ENCODE measurements around the gene ACER3.
"Not testable (repeated sequence)": the region's sequence is repeated elsewhere in the genome, so short reads cannot be mapped to it uniquely, and the experiment has no call there.

The ACER3 gene

DNA sequence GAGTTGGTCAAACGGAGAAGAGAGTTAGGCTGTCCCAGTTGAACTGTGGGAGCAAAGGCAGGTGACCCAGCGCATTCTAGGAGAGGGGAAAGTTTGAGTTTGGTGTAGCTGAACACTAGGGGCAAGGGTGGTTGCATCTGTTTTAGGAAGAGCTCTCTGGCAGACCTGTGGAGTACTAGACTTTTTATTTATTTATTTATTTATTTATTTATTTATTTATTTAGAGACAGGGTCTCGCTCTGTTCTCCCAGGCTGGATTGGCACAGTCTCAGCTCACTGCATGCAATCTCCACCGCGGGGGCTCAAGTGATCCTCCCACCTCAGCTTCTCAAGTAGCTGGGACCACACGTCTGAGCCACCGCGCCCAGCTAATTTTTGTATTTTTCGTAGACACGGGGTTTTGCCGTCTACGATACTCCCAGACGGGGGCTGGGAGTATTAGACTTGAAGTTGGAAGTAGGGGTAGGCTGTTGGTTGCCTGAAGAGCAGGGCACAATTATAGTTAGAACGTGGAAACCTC, 950 bp upstream of the ACER3 start:
- no peaks in the 10 kb centered on the region for H3K27me3 Mint-ChIP-seq
- peak overlapping the region; percentile 5 for H3K27ac Mint-ChIP-seq (ENCODE audit: low read depth)
- ATAC-seq (replicated peaks; ENCODE audit: extremely low read depth, poor library complexity, severe bottlenecking) (no peak), DNase-seq (ENCODE audit: low spot score in 2 of 2) (no peak)
- H3K4me1 Mint-ChIP-seq, result peaks cover 21% of the 10 kb centered on the region
- no peaks in the 10 kb centered on the region for H3K9me3 Mint-ChIP-seq
- peak overlapping the region; percentile 80 for H3K4me3 Mint-ChIP-seq
- H3K36me3 Mint-ChIP-seq (ENCODE audit: insufficient read depth), result peaks cover 6% of the 10 kb centered on the region

DNA sequence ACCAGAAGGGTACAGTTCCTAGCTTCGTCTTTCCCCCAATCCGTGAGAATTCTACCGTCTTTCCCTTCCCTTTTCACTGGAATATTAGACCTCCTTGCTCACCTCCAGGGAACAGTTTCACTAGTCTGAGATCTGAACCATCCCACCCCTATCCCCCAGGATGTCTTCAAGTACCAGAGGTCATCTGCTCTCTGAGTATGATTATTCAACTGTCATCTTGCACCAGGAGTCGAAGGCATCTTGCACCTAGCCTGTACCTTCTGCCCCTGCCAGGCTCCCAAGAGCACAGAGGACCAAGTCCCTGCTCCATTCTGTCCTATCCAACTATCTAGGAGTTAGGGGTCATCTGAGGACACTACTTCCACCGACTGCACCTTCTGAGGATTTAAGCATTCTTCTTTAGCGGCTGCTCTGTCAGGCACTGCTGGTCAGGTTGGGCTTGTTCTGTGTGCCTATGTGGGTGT, 804 bp downstream of the ACER3 start:
- Mint-ChIP-seq H3K27me3 (no peaks in the 10 kb centered on the region), H3K27ac (ENCODE audit: low read depth) (peak overlapping the region; percentile 63), H3K36me3 (ENCODE audit: insufficient read depth) (peaks cover 6% of the 10 kb centered on the region), H3K4me3 (peak overlapping the region; percentile 80), H3K4me1 (peaks cover 21% of the 10 kb centered on the region), H3K9me3 (no peaks in the 10 kb centered on the region)
- DNase-seq (ENCODE audit: low spot score in 2 of 2) (no peak), ATAC-seq (replicated peaks; ENCODE audit: extremely low read depth, poor library complexity, severe bottlenecking) (no peak)

DNA sequence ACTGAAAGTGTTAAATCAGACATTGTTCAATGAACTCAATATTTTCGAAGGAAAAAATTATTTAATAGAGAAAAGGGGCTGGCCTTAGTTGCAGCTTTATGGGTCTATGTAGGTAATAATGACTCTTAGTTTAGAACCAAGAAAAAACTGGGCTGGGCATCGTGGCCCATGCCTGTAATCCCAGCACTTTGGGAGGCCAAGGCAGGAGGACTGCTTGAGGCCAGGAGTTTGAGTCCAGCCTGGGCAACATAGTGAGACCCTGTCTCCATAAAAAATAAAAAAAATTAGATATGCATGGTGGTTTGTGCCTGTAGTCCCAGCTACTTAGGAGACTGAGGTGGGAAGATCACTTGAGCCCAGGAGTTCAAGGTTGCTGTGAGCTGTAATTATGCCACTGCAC, 2.1 kb downstream of the ACER3 start:
- H3K4me1 Mint-ChIP-seq, result peaks cover 21% of the 10 kb centered on the region
- not testable (repeated sequence) for H3K27ac Mint-ChIP-seq (ENCODE audit: low read depth); H3K27me3 Mint-ChIP-seq; DNase-seq (ENCODE audit: low spot score in 2 of 2); H3K4me3 Mint-ChIP-seq; H3K9me3 Mint-ChIP-seq; H3K36me3 Mint-ChIP-seq (ENCODE audit: insufficient read depth); ATAC-seq (replicated peaks; ENCODE audit: extremely low read depth, poor library complexity, severe bottlenecking)

DNA sequence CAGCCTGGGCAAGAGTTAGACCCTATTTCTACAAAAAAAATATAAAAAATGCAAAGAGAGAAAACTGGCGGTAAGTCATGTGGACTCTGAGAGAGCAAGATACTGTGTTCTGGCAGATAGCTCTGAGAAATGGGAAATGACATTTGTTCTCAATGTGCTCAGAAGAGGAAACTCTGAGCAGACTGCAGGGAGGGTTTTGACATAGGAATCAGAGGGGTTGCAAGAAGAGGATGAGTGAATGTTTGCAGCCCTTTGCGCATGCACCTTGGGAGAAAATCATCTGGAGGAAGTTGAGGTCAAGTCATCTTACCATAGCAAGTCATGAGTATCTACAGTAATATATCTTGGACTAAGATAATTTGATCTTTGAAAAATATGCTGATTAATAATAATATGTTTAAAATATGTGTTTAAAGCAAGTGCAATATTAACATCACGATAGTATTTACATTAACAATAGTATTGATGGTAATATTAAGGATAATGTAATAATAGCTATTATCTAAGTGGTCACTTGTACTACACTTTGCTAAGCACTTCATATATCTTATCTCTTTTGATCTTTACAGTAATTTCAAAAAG, 2.6 kb downstream of the ACER3 start:
- peaks cover 26% of the 10 kb centered on the region for H3K4me1 Mint-ChIP-seq
- ATAC-seq (replicated peaks; ENCODE audit: extremely low read depth, poor library complexity, severe bottlenecking), result no peak
- DNase-seq (ENCODE audit: low spot score in 2 of 2), result no peak
- H3K9me3 Mint-ChIP-seq, result no peaks in the 10 kb centered on the region
- no peak overlapping the region for H3K27ac Mint-ChIP-seq (ENCODE audit: low read depth)
- H3K36me3 Mint-ChIP-seq (ENCODE audit: insufficient read depth), result peaks cover 7% of the 10 kb centered on the region
- no peak overlapping the region for H3K4me3 Mint-ChIP-seq
- no peaks in the 10 kb centered on the region for H3K27me3 Mint-ChIP-seq

DNA sequence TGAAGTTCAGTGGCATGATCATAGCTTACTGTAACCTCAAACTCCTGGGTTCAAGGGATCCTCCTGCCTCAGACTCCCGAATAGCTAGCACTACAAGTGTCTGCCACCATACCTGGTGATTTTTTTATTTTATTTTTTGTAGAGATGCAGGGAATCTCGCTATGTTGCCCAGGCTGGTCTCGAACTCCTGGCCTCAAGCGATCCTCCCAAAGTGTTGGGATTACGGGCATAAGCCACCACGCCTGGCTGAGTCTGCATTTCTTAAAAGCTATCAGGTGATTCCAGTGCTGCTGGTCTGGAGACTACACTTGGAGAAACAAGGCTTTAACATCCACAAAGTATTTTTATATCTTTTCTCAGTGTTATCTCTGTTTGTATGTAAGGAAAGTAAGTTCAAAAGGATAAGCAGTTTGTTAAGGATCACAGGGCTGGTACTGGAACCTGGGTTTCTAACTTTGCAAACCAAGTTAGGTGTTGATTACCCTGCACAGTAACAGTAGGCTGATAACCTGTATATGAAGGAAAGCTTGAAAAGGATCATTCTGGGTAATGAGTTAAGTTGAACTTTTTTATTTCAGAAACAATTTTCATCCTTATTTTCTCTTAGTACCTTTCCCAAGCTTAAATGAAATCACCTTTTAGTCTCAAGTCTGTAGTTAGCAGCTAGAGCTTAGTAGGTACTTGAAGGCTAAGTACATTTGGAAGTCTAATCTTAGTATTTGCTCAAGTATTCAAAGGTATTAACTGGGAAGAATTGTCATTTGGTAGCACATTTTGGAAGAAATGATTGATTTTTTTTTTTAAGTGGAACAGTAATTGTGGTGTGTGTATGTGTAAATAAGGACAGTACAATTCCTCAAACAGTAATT, 12.5 kb downstream of the ACER3 start:
- Mint-ChIP-seq H3K4me1 (peaks cover 25% of the 10 kb centered on the region), H3K27me3 (no peaks in the 10 kb centered on the region), H3K4me3 (no peak overlapping the region), H3K9me3 (no peaks in the 10 kb centered on the region), H3K27ac (ENCODE audit: low read depth) (no peak overlapping the region), H3K36me3 (ENCODE audit: insufficient read depth) (peaks cover 7% of the 10 kb centered on the region)
- ATAC-seq (replicated peaks; ENCODE audit: extremely low read depth, poor library complexity, severe bottlenecking) (no peak), DNase-seq (ENCODE audit: low spot score in 2 of 2) (no peak)

DNA sequence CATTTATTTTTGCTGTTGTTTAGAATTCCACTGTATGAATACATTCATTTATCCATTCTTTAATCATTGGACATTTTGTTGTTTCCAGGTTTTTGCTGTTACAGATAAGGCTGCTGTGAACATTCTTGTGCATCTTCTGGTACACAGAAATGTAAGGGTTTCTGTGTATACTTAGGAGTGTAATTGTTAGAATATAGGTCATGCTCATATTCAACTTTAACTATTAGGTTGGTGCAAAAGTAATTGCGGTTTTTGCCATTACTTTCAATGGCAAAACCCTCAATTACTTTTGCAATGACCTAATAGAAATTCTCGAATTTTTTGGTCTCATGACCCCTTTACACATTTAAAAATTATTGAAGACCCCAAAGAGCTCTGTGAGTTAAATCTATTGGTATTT, 17.3 kb downstream of the ACER3 start:
- H3K9me3 Mint-ChIP-seq, result no peaks in the 10 kb centered on the region
- H3K36me3 Mint-ChIP-seq (ENCODE audit: insufficient read depth), result no peaks in the 10 kb centered on the region
- ATAC-seq (replicated peaks; ENCODE audit: extremely low read depth, poor library complexity, severe bottlenecking) (no peak), DNase-seq (ENCODE audit: low spot score in 2 of 2) (no peak)
- no peak overlapping the region for H3K4me3 Mint-ChIP-seq
- no peak overlapping the region for H3K27ac Mint-ChIP-seq (ENCODE audit: low read depth)
- no peaks in the 10 kb centered on the region for H3K27me3 Mint-ChIP-seq
- peaks cover 21% of the 10 kb centered on the region for H3K4me1 Mint-ChIP-seq

DNA sequence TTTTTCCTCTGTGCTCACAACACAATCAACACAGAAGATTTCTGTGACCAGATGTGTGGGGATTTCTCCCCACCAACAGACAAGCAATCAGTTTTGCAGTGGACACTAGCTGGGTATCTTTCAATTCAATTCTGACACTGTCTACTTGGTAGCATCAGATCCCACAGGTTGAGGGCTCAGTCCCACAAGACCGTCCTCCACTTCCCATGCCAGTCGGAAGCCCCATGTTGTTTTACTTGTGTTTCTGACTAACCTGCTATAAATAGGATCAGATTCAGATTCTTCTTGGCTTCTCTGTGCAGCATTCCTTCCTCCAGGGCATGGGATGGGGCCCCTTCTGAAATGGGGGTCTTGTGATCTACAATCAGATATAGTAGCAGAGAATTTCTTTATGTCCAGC, 19.6 kb downstream of the ACER3 start:
- Mint-ChIP-seq H3K27me3 (no peaks in the 10 kb centered on the region), H3K27ac (ENCODE audit: low read depth) (no peak overlapping the region), H3K4me3 (no peak overlapping the region), H3K9me3 (no peaks in the 10 kb centered on the region), H3K4me1 (peaks cover 28% of the 10 kb centered on the region), H3K36me3 (ENCODE audit: insufficient read depth) (peaks cover 1% of the 10 kb centered on the region)
- no peak for ATAC-seq (replicated peaks; ENCODE audit: extremely low read depth, poor library complexity, severe bottlenecking)
- DNase-seq (ENCODE audit: low spot score in 2 of 2), result no peak

DNA sequence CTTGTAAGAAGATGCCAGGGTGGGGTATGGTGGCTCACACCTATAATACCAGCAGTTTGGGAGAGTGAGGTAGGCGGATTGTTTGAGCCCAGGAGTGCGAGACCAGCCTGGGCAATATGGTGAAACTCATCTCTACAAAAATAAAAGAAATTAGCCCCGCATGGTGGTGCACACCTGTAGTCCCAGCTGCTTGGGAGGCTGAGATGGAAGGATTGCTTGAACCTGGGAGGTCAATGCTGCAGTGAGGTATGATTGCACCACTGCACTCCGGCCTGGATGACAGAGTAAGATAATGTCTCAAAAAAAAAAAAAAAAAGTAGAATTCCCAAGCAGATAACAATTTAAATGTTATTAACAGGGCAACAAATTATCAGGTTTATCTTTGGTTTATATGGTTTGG, 20.2 kb downstream of the ACER3 start:
- no peak for DNase-seq (ENCODE audit: low spot score in 2 of 2)
- peaks cover 33% of the 10 kb centered on the region for H3K4me1 Mint-ChIP-seq
- H3K36me3 Mint-ChIP-seq (ENCODE audit: insufficient read depth), result peaks cover 1% of the 10 kb centered on the region
- no peak overlapping the region for H3K27ac Mint-ChIP-seq (ENCODE audit: low read depth)
- H3K9me3 Mint-ChIP-seq, result no peaks in the 10 kb centered on the region
- H3K4me3 Mint-ChIP-seq, result no peak overlapping the region
- ATAC-seq (replicated peaks; ENCODE audit: extremely low read depth, poor library complexity, severe bottlenecking), result no peak
- no peaks in the 10 kb centered on the region for H3K27me3 Mint-ChIP-seq

DNA sequence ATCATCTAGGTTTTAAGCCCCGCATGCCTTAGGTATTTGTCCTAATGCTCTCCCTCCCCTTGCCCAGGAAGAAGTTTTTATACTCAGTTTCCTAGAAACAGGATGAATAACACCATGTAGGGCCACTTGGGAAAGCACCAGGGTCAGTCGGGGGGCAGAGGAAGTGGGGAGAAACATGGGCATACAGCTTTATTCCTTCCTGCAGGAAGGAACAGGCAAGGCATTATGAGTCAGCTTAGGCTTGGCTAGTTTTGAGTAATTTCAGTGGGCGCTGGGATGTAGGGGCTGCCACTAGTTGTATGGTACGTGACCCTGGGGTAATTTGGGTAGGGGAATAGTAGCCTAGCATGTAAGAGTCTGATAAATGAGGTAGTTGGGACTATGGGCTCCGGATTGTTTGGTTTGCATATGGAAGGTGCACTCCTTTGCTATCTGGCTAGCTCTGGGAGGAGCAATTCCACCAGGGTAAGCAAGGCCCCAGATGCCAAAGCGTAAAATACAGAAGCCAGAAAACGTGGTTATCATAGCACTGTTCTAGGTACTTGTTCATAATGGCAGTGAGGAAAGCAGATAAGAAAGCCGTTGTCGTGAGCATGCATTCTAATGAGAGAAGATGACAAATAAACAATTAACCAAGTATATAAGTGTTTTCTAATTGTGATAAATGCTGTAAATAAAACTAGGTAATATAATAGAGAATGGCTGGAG, 24.8 kb downstream of the ACER3 start:
- Mint-ChIP-seq H3K27me3 (no peaks in the 10 kb centered on the region), H3K9me3 (no peaks in the 10 kb centered on the region), H3K27ac (ENCODE audit: low read depth) (no peak overlapping the region), H3K36me3 (ENCODE audit: insufficient read depth) (peaks cover 1% of the 10 kb centered on the region), H3K4me3 (no peak overlapping the region), H3K4me1 (peaks cover 29% of the 10 kb centered on the region)
- ATAC-seq (replicated peaks; ENCODE audit: extremely low read depth, poor library complexity, severe bottlenecking), result no peak
- no peak for DNase-seq (ENCODE audit: low spot score in 2 of 2)

DNA sequence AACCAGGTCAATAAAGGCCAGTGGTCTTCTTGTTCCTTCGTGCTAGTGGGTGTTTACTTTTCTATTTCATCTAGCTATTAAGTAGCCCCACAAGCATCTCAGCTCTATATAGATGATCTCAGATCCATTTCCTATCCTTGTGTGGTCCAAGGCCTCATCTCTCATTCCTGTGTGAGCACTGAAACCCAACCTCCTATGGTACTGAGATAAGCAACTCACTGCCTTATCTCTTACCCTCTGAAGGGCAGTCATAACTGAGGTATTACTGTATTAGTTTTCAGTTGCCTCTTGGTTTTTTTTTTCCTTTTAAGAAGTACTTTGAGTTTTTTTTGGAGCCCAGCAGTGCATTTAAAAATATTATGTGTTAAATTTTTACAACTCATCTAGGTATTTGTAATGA, 28.3 kb downstream of the ACER3 start:
- ATAC-seq (replicated peaks; ENCODE audit: extremely low read depth, poor library complexity, severe bottlenecking), result no peak

DNA sequence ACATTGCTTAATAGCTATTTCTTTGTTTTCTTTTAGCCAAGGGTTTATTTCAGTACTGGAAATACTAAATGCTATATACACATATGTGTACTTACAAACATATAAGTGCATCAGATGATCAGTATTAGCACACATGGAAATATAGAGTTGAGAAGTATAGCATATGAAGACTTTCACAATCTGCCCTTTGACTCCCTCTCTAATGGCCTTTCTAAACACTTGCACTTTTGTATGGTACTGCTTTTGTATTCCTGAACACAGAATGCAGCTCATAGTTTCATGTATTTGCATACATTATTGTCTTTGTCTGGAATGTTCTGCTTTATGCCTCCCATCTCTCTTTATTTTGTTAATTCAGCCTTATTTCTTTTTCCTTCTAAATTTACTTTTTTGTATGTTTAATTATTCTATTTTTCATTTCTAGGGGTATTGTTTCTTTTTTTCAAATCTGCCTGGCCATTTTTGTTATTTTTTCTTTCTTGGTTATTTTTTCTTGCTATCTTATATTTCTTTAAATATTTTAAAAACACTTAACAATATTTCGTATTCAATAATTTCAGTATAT, 28.8 kb downstream of the ACER3 start:
- DNase-seq (ENCODE audit: low spot score in 2 of 2) (no peak), ATAC-seq (replicated peaks; ENCODE audit: extremely low read depth, poor library complexity, severe bottlenecking) (no peak)
- Mint-ChIP-seq H3K27ac (ENCODE audit: low read depth) (no peak overlapping the region), H3K36me3 (ENCODE audit: insufficient read depth) (peaks cover 1% of the 10 kb centered on the region), H3K4me1 (peaks cover 24% of the 10 kb centered on the region), H3K27me3 (no peaks in the 10 kb centered on the region), H3K9me3 (no peaks in the 10 kb centered on the region), H3K4me3 (no peak overlapping the region)

More for the DNA sequence above, 28.3 kb downstream of the ACER3 start:
- no peaks in the 10 kb centered on the region for H3K9me3 Mint-ChIP-seq
- peaks cover 1% of the 10 kb centered on the region for H3K36me3 Mint-ChIP-seq (ENCODE audit: insufficient read depth)
- H3K4me3 Mint-ChIP-seq, result no peak overlapping the region
- peaks cover 27% of the 10 kb centered on the region for H3K4me1 Mint-ChIP-seq
- DNase-seq (ENCODE audit: low spot score in 2 of 2), result no peak
- no peaks in the 10 kb centered on the region for H3K27me3 Mint-ChIP-seq
- H3K27ac Mint-ChIP-seq (ENCODE audit: low read depth), result no peak overlapping the region

DNA sequence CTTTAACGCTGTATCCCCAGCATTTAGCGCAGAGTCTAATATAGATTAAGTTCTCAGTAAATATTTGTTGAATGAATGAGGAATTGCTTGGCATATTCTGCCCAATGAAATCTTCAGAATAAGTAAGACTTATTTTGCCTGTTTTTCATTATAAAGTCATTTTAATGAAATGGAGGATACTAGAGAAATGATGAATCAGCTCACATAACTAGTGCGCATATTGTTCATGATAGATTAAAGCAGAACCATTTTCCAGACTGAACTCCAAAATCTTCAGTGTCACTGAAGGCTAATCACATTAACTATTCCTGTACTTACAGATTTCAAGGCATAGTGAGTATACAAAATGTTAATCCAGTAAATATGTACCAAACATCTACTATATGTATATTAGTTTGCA, 29.6 kb downstream of the ACER3 start:
- Mint-ChIP-seq H3K27me3 (no peaks in the 10 kb centered on the region), H3K4me3 (no peak overlapping the region), H3K9me3 (no peaks in the 10 kb centered on the region), H3K4me1 (peaks cover 17% of the 10 kb centered on the region), H3K36me3 (ENCODE audit: insufficient read depth) (no peaks in the 10 kb centered on the region), H3K27ac (ENCODE audit: low read depth) (no peak overlapping the region)
- DNase-seq (ENCODE audit: low spot score in 2 of 2) (no peak), ATAC-seq (replicated peaks; ENCODE audit: extremely low read depth, poor library complexity, severe bottlenecking) (no peak)

All from central memory CD8-positive, alpha-beta T cell (primary cell).